HCT116 (cell line): ENCODE measurements around the gene SUSD3. TPM values are rescaled to one million over a fixed set of nuclear protein-coding genes. Genes with fewer than 3 reads are reported as not detected.

Experiments used
- ATAC-seq: fragments of 200-7000 bp; cut with Tn5 transposase; 2 replicates; pipeline ENCODE4 v1.9.1; 2020; ENCODE audit warnings: mild to moderate bottlenecking, moderate library complexity
- BruUV-seq: library from RNA; stranded (reverse); fragments of 400-500 nt; replicated peaks from 2 replicates; lab custom pipeline; 2021; lab: Mats Ljungman, UMichigan
- CTCF ChIA-PET: fragments of 300-600 bp; sonication (Branson Sonifier 250); formaldehyde crosslinking; loops from one replicate; lab custom pipeline; 2021; ENCODE audit warnings: antibody characterized with exemption; lab: Charles Lee
- POLR2A ChIA-PET: fragments of 300-600, 350-600 bp; sonication (Branson Sonifier 250); formaldehyde crosslinking; loops from one replicate; lab custom pipeline; 2021; ENCODE audit warnings: antibody characterized with exemption; lab: Charles Lee
- RAD21 ChIA-PET, 2 experiments: fragments of 300-600 bp; sonication (Branson Sonifier 250); formaldehyde crosslinking; loops; one replicate each; lab custom pipeline; 2023; ENCODE audit warnings: low total read pairs in 2 of 2; ENCODE audit not compliant: uncharacterized antibody in 2 of 2, unreplicated experiment in 2 of 2, low non-redundant PET in 1 of 2; lab: Charles Lee
- DNase-seq: peaks from one replicate; pipeline ENCODE4 v3.0.0-alpha.2; 2010; ENCODE audit warnings: low read depth, low spot score
- H2AFZ ChIP-seq: fragments of 200-600 bp; shearing (Covaris generic), sonication (generic); 2 replicates; pipeline ENCODE4 v1.6.1; 2017; ENCODE audit warnings: low read depth, mixed run types, mixed read lengths, antibody characterized with exemption, low read length; ENCODE audit not compliant: poor library complexity, severe bottlenecking
- H3K27ac ChIP-seq: 2 replicates; pipeline ENCODE4 v1.5.1; 2012; ENCODE audit warnings: low read depth, low read length
- H3K27me3 ChIP-seq: fragments of 200-600 bp; sonication (generic); 2 replicates; pipeline ENCODE4 v1.6.1; 2016; ENCODE audit warnings: mixed run types, low read length, mixed read lengths; ENCODE audit not compliant: insufficient read depth
- H3K36me3 ChIP-seq, 2 experiments: fragments of 200-500 bp in 1 of 2; fragments of 200-600 bp in 1 of 2; sonication (Bioruptor generic) in 1 of 2; sonication (generic) in 1 of 2; 2 replicates each; pipeline versions ENCODE4 v1.5.1 to v1.6.1; 2014 to 2016; ENCODE audit warnings: low read length in 2 of 2, inconsistent platforms in 1 of 2, mixed read lengths in 1 of 2, mixed run types in 1 of 2; ENCODE audit not compliant: insufficient read depth in 2 of 2, control insufficient read depth in 1 of 2
- H3K4me1 ChIP-seq, 2 experiments: fragments of 200-600 bp in 1 of 2; sonication (generic) in 1 of 2; 2 replicates each; pipeline versions ENCODE4 v1.5.1 to v1.6.1; 2012 to 2017; ENCODE audit warnings: low read length in 2 of 2, inconsistent platforms in 1 of 2, mild to moderate bottlenecking in 1 of 2, mixed read lengths in 1 of 2, mixed run types in 1 of 2, moderate library complexity in 1 of 2; ENCODE audit not compliant: insufficient read depth in 2 of 2, control insufficient read depth in 1 of 2
- H3K4me2 ChIP-seq: fragments of 200-600 bp; sonication (generic); 2 replicates; pipeline ENCODE4 v1.6.1; 2017; ENCODE audit warnings: mixed run types, low read length, mixed read lengths
- H3K4me3 ChIP-seq, 2 experiments: fragments of 200-600 bp in 1 of 2; sonication (generic) in 1 of 2; replicated peaks in 1 of 2; 2 replicates each; pipeline ENCODE4 v1.5.1; 2011 to 2016; ENCODE audit warnings: low read length in 2 of 2, control low read depth in 1 of 2, low read depth in 1 of 2, mild to moderate bottlenecking in 1 of 2, mixed read lengths in 1 of 2, mixed run types in 1 of 2
- H3K79me2 ChIP-seq: fragments of 200-600 bp; sonication (generic); 2 replicates; pipeline ENCODE4 v1.6.1; 2017; ENCODE audit warnings: mild to moderate bottlenecking, mixed run types, low read length, moderate library complexity, mixed read lengths; ENCODE audit not compliant: insufficient read depth
- H3K9ac ChIP-seq: fragments of 200-600 bp; sonication (generic); 2 replicates; pipeline ENCODE4 v1.6.1; 2016; ENCODE audit warnings: low read length, mixed read lengths
- H3K9me2 ChIP-seq: fragments of 200-600 bp; sonication (generic), shearing (Covaris generic); 2 replicates; pipeline ENCODE4 v1.6.1; 2017; ENCODE audit warnings: mixed run types, mild to moderate bottlenecking, moderate library complexity; ENCODE audit not compliant: insufficient read depth
- H3K9me3 ChIP-seq, 2 experiments: fragments of 200-500 bp in 1 of 2; fragments of 200-600 bp in 1 of 2; sonication (Bioruptor generic) in 1 of 2; sonication (generic) in 1 of 2; 2 replicates each; pipeline ENCODE4 v1.6.1; 2014 to 2017; ENCODE audit warnings: low read length in 2 of 2, mixed read lengths in 2 of 2, inconsistent platforms in 1 of 2, low read depth in 1 of 2, mild to moderate bottlenecking in 1 of 2, mixed run types in 1 of 2, moderate library complexity in 1 of 2; ENCODE audit not compliant: control insufficient read depth in 1 of 2, insufficient read depth in 1 of 2
- H4K20me1 ChIP-seq: fragments of 200-600 bp; sonication (generic), shearing (Covaris generic); 2 replicates; pipeline ENCODE4 v1.6.1; 2017; ENCODE audit warnings: mixed run types, mild to moderate bottlenecking, moderate library complexity; ENCODE audit not compliant: insufficient read depth
- CBX3 ChIP-seq: IDR thresholded peaks from 2 replicates; pipeline ENCODE4 v1.6.1; 2012; ENCODE audit warnings: low read depth
- CEBPB ChIP-seq: IDR thresholded peaks from 2 replicates; pipeline ENCODE4 v1.6.1; 2012; ENCODE audit warnings: low read depth
- EGR1 ChIP-seq: IDR thresholded peaks from 2 replicates; pipeline ENCODE4 v1.6.1; 2012; ENCODE audit warnings: low read depth
- ELF1 ChIP-seq: IDR thresholded peaks from 2 replicates; pipeline ENCODE4 v1.6.1; 2012; ENCODE audit warnings: low read depth, borderline replicate concordance
- EZH2phosphoT487 ChIP-seq: fragments of 200-600 bp; IDR thresholded peaks from 2 replicates; pipeline ENCODE4 v1.6.1; 2018; ENCODE audit warnings: antibody characterized with exemption, borderline replicate concordance
- FOSL1 ChIP-seq: IDR thresholded peaks from 2 replicates; pipeline ENCODE4 v1.6.1; 2012; ENCODE audit warnings: low read depth
- JUND ChIP-seq: IDR thresholded peaks from 2 replicates; pipeline ENCODE4 v1.6.1; 2012
- POLR2A ChIP-seq: IDR thresholded peaks from 2 replicates; pipeline ENCODE4 v1.7.0; 2011; ENCODE audit warnings: borderline replicate concordance; ENCODE audit not compliant: insufficient read depth, insufficient read length; ENCODE audit errors: extremely low read depth
- POLR2AphosphoS5 ChIP-seq: IDR thresholded peaks from 2 replicates; pipeline ENCODE4 v1.6.1; 2011; ENCODE audit warnings: mild to moderate bottlenecking, low read depth, low read length, moderate library complexity
- REST ChIP-seq: IDR thresholded peaks from 2 replicates; pipeline ENCODE4 v1.6.1; 2012; ENCODE audit warnings: low read depth
- SIN3A ChIP-seq: IDR thresholded peaks from 2 replicates; pipeline ENCODE4 v1.6.1; 2012; ENCODE audit warnings: low read depth
- SP1 ChIP-seq: IDR thresholded peaks from 2 replicates; pipeline ENCODE4 v1.6.1; 2012; ENCODE audit warnings: low read depth
- SRF ChIP-seq: IDR thresholded peaks from 2 replicates; pipeline ENCODE4 v1.6.1; 2012; ENCODE audit warnings: low read depth
- ZBTB33 ChIP-seq: IDR thresholded peaks from 2 replicates; pipeline ENCODE4 v1.6.1; 2011; ENCODE audit warnings: mild to moderate bottlenecking, low read length, moderate library complexity; ENCODE audit not compliant: insufficient replicate concordance; ENCODE audit errors: extremely low read depth
- ZFX ChIP-seq: fragments of 450-650 bp; IDR thresholded peaks from 2 replicates; pipeline ENCODE4 v1.6.1; 2017
- ZNF274 ChIP-seq: fragments of 200-500 bp; sonication (Bioruptor generic); IDR thresholded peaks from 2 replicates; pipeline ENCODE4 v1.6.1; 2014; ENCODE audit warnings: mild to moderate bottlenecking, low read depth, low read length, inconsistent platforms
- intact Hi-C: fragments of 100-400 bp; cut with micrococcal nuclease; formaldehyde crosslinking; loops from 2 replicates; pipeline ENCODE4 v1.10.0; 2022
- total RNA-seq: library from RNA; stranded (reverse); gene quantifications from one replicate; pipeline ENCODE4 v1.2.1, GENCODE V29; 2021; ENCODE audit not compliant: unreplicated experiment
- TF ChIP-seq, protein P1 (sequence below): IDR thresholded peaks from 2 replicates; pipeline ENCODE4 v1.6.1; 2012

SUSD3 gene
- total RNA-seq, 1 experiment from 2014 or later = 11.3 TPM

DNA sequence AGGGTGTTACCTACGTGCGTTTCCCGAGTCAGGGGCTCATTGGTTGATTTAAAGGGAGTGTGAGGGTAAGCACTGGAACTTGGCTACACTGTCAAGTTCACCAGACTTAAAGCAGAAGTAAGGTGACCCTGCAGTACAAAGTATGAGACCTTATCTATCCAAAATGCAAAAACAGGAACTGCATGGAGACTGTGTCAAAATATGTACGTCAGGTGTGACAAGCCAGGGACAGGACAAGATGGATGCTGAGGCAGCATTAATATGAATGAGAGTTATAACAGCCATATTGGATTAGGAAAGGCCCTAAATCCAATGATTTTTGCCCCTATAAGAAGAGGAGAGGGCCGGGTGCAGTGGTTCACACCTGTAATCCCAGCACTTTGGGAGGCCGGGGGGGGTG lies 15.4 kb upstream of the SUSD3 start (continued):
- TF ChIP-seq REST (no peak), CBX3 (no peak), EZH2phosphoT487 (no peak), CEBPB (no peak)
- TF ChIP-seq, all 23 proteins: peak for 0

DNA sequence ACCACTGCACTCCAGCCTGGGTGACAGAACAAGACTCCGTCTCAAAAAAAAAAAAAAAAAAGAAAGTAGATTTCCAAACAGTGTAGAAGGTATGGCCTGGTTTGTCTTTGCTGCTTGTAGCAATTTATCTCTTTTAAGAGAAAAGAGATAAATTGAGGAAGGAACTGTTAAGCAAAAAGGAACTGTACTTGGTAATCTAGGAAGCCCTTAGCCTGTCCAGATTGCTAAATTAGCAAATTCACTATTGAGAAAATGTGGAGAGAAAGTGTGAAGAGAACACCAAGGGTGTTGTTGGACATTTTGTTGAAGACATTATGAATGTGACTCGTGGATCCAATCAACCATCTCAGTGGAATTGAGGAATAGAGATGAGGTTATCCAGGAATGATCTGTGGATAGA lies 13.0 kb upstream of the SUSD3 start:
- ATAC-seq (no peak), DNase-seq (no peak)
- no peaks in the 10 kb centered on the region for H3K27me3 ChIP-seq
- RAD21 ChIA-PET = no interaction called here
- intact Hi-C loops = no loop called here
- H3K4me2 ChIP-seq = no peak overlapping the region
- no peak overlapping the region for H3K4me3 ChIP-seq
- H3K9ac ChIP-seq = no peak overlapping the region
- no peak overlapping the region for H2AFZ ChIP-seq
- H4K20me1 ChIP-seq = no peaks in the 10 kb centered on the region
- H3K9me2 ChIP-seq = no peaks in the 10 kb centered on the region
- no peaks in the 10 kb centered on the region for H3K79me2 ChIP-seq
- no peaks in the 10 kb centered on the region for H3K36me3 ChIP-seq
- POLR2A ChIA-PET = no interaction called here
- no peaks in the 10 kb centered on the region for H3K9me3 ChIP-seq
- CTCF ChIA-PET = no interaction called here
- peaks cover 0 to 5% of the 10 kb centered on the region in 2 experiments; a peak in 1 of 4 replicates for H3K4me1 ChIP-seq
- no peak overlapping the region for H3K27ac ChIP-seq
- BruUV-seq = no TSS peak
- TF ChIP-seq ZBTB33 = no peak
- no peak for TF ChIP-seq SP1
- TF ChIP-seq ZFX = no peak
- TF ChIP-seq EZH2phosphoT487 = no peak
- no peak for TF ChIP-seq CEBPB
- TF ChIP-seq SRF = no peak
- TF ChIP-seq ELF1 = no peak
- no peak for TF ChIP-seq CBX3
- TF ChIP-seq JUND = no peak
- no peak for TF ChIP-seq ZNF274
- no peak for TF ChIP-seq EGR1
- TF ChIP-seq FOSL1 = no peak
- TF ChIP-seq POLR2AphosphoS5 = no peak
- TF ChIP-seq, protein P1, sequence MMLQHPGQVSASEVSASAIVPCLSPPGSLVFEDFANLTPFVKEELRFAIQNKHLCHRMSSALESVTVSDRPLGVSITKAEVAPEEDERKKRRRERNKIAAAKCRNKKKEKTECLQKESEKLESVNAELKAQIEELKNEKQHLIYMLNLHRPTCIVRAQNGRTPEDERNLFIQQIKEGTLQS = no peak
- no peak for TF ChIP-seq POLR2A
- TF ChIP-seq REST = no peak
- no peak for TF ChIP-seq SIN3A
